Tibial nerve (tissue), 4 donors: ENCODE results near the gene OPCML. TPM values are rescaled to one million over a fixed set of nuclear protein-coding genes. Genes with fewer than 3 reads are reported as not detected.

ENCODE experiments used
- DNase-seq, 2 donors: peaks; one replicate each; pipeline ENCODE4 v3.0.0-alpha.2; 2019; ENCODE audit warnings: low spot score in 2 of 2
- H3K27ac ChIP-seq, 4 donors: fragments of 200-600 bp; sonication (generic) in 3 of 4; one replicate each; pipeline ENCODE4 v1.5.1; 2017 to 2019; ENCODE audit warnings: mild to moderate bottlenecking in 1 of 4
- H3K27me3 ChIP-seq, 2 donors: fragments of 200-600 bp; sonication (generic) in 1 of 2; one replicate each; pipeline versions ENCODE4 v1.5.1 to v1.6.0; 2017 to 2019
- H3K36me3 ChIP-seq, 3 donors: fragments of 200-600 bp; sonication (generic); one replicate each; pipeline ENCODE4 v1.5.1; 2018 to 2019
- H3K4me1 ChIP-seq, 4 donors: fragments of 200-600 bp; sonication (generic) in 3 of 4; one replicate each; pipeline ENCODE4 v1.5.1; 2017 to 2019
- H3K4me3 ChIP-seq, 4 donors: fragments of 200-600 bp; sonication (generic) in 3 of 4; one replicate each; pipeline ENCODE4 v1.5.1; 2017 to 2019; ENCODE audit warnings: mild to moderate bottlenecking in 1 of 4, moderate library complexity in 1 of 4
- H3K9me3 ChIP-seq, 4 donors: fragments of 200-600 bp; sonication (generic) in 3 of 4; one replicate each; pipeline ENCODE4 v1.5.1; 2017 to 2019
- CTCF ChIP-seq, 5 experiments: fragments of 200-600 bp in 3 of 5; fragments of 450-650 bp in 2 of 5; sonication (generic) in 3 of 5; IDR thresholded peaks; one replicate each; pipeline ENCODE4 v1.5.1; 2016 to 2019; ENCODE audit warnings: antibody characterized with exemption in 5 of 5, mild to moderate bottlenecking in 3 of 5, moderate library complexity in 2 of 5
- EP300 ChIP-seq, 2 donors: sonication (generic); formaldehyde crosslinking; IDR thresholded peaks; one replicate each; pipeline ENCODE4 v1.6.1; 2017; ENCODE audit warnings: antibody characterized with exemption in 2 of 2, mild to moderate bottlenecking in 1 of 2
- POLR2A ChIP-seq, 2 donors: fragments of 450-650 bp; IDR thresholded peaks; one replicate each; pipeline ENCODE4 v1.6.1; 2017; ENCODE audit warnings: antibody characterized with exemption in 2 of 2, mild to moderate bottlenecking in 2 of 2, moderate library complexity in 2 of 2
- WGBS, 2 donors: methylation state at CpG; one replicate each; pipeline ENCODE4 v1.1.5; 2018; 5-methylcytosine and 5-hydroxymethylcytosine counted together
- total RNA-seq, 4 donors: library from RNA; depleted of rRNA; stranded (reverse); fragments of >200 nt; gene quantifications; one replicate each; pipeline ENCODE4 v1.1.0, GENCODE V29; 2016

Gene OPCML
- total RNA-seq, 4 donors from 2014 or later, result 1.0 to 10.8 (median 1.9) TPM

GRCh38 chr11:132427611-132428010 is 1104.7 kb downstream of the OPCML start:
- Histone ChIP-seq H3K36me3 (no peaks in the 10 kb centered on the region), H3K27me3 (no peaks in the 10 kb centered on the region), H3K4me1 (peaks cover 0 to 11% (median 0%) of the 10 kb centered on the region in 4 donors), H3K9me3 (no peaks in the 10 kb centered on the region), H3K27ac (no peak overlapping the region), H3K4me3 (no peak overlapping the region)
- WGBS, 2 donors, result 74 to 79% methylated on average over 6 of the region's 6 CpGs
- DNase-seq, result no peak
- TF ChIP-seq CTCF (IDR thresholded peaks at IDR 0.05) (no peak), POLR2A (IDR thresholded peaks at IDR 0.05) (no peak), EP300 (IDR thresholded peaks at IDR 0.05) (no peak)

GRCh38 chr11:132424433-132424832 is 1107.9 kb downstream of the OPCML start:
- H3K36me3 ChIP-seq, result peaks cover 0 to 4% (median 0%) of the 10 kb centered on the region in 3 donors
- no peak for DNase-seq
- no peak overlapping the region for H3K27ac ChIP-seq
- H3K4me3 ChIP-seq, result no peak overlapping the region
- TF ChIP-seq EP300 (IDR thresholded peaks at IDR 0.05) (no peak), POLR2A (IDR thresholded peaks at IDR 0.05) (no peak), CTCF (IDR thresholded peaks at IDR 0.05) (no peak)
- 61 to 82% methylated on average over 8 of the region's 8 CpGs for WGBS, 2 donors
- H3K27me3 ChIP-seq, result no peaks in the 10 kb centered on the region
- no peaks in the 10 kb centered on the region for H3K9me3 ChIP-seq
- H3K4me1 ChIP-seq, result no peaks in the 10 kb centered on the region

- H3K36me3 ChIP-seq, result peaks cover 0 to 4% (median 0%) of the 10 kb centered on the region in 3 donors
- 97 to 99% methylated on average over 4 of the region's 4 CpGs for WGBS, 2 donors
- no peak overlapping the region for H3K4me3 ChIP-seq
- H3K27ac ChIP-seq, result no peak overlapping the region
- no peaks in the 10 kb centered on the region for H3K27me3 ChIP-seq
- no peak for DNase-seq
- H3K4me1 ChIP-seq, result no peaks in the 10 kb centered on the region
- no peaks in the 10 kb centered on the region for H3K9me3 ChIP-seq
- no peak for TF ChIP-seq POLR2A (IDR thresholded peaks at IDR 0.05)
- no peak for TF ChIP-seq EP300 (IDR thresholded peaks at IDR 0.05)
- TF ChIP-seq CTCF (IDR thresholded peaks at IDR 0.05), result no peak
Observed at GRCh38 chr11:132423266-132423665, 1109.0 kb downstream of the OPCML start.

- Histone ChIP-seq H3K4me1 (no peaks in the 10 kb centered on the region), H3K36me3 (peaks cover 0 to 4% (median 0%) of the 10 kb centered on the region in 3 donors), H3K27ac (no peak overlapping the region), H3K27me3 (no peaks in the 10 kb centered on the region), H3K9me3 (no peaks in the 10 kb centered on the region), H3K4me3 (no peak overlapping the region)
- TF ChIP-seq POLR2A (IDR thresholded peaks at IDR 0.05) (no peak), EP300 (IDR thresholded peaks at IDR 0.05) (no peak), CTCF (IDR thresholded peaks at IDR 0.05) (no peak)
- 90 to 95% methylated on average over 5 of the region's 5 CpGs for WGBS, 2 donors
- no peak for DNase-seq
Observed at GRCh38 chr11:132422722-132423121, 1109.6 kb downstream of the OPCML start.

- H3K9me3 ChIP-seq, result no peaks in the 10 kb centered on the region
- H3K4me3 ChIP-seq, result no peak overlapping the region
- no peaks in the 10 kb centered on the region for H3K27me3 ChIP-seq
- 87 to 94% methylated on average over 2 of the region's 2 CpGs for WGBS, 2 donors
- TF ChIP-seq POLR2A (IDR thresholded peaks at IDR 0.05) (no peak), EP300 (IDR thresholded peaks at IDR 0.05) (no peak), CTCF (IDR thresholded peaks at IDR 0.05) (no peak)
- DNase-seq, result no peak
- no peaks in the 10 kb centered on the region for H3K4me1 ChIP-seq
- H3K27ac ChIP-seq, result no peak overlapping the region
- peaks cover 0 to 4% (median 0%) of the 10 kb centered on the region in 3 donors for H3K36me3 ChIP-seq
Observed at GRCh38 chr11:132421555-132421954, 1110.7 kb downstream of the OPCML start.
